GM18909 (cell line): Measurements from ENCODE around the gene BCHE.
"Not testable (repeated sequence)": the region's sequence is repeated elsewhere in the genome, so short reads cannot be mapped to it uniquely, and the experiment has no call there.

ENCODE experiments used
- ATAC-seq: cut with Tn5 transposase; IDR thresholded peaks from one replicate; pipeline ENCODE4 v1.9.1; 2021; ENCODE audit warnings: mild to moderate bottlenecking; ENCODE audit not compliant: unreplicated experiment, poor library complexity

Gene BCHE

DNA sequence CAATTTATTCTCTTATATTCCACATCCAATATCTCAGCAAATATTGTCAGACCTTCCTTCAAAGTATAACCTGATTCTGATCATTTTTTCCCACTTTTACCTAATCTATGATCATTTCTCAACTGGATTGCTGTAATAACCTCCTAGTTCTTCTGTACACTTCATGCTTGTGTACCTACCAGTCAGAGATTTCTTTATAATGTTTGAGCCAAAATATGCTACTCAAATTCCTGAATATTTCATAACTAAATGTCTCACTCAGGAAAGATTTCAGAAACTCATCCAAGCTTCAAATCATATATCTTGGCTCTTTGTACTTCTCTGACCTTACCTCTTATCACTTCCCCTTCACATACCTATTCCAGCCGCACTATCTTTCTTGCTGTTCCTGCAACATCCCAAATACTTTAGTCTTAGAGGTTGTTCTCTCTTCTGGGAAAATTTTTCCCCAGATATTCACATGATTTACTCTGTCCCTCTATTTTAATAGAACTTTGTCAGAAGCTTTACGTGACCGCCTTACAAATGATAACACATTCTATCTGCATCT lies 20.0 kb downstream of the BCHE start:
- ATAC-seq: no peak

DNA sequence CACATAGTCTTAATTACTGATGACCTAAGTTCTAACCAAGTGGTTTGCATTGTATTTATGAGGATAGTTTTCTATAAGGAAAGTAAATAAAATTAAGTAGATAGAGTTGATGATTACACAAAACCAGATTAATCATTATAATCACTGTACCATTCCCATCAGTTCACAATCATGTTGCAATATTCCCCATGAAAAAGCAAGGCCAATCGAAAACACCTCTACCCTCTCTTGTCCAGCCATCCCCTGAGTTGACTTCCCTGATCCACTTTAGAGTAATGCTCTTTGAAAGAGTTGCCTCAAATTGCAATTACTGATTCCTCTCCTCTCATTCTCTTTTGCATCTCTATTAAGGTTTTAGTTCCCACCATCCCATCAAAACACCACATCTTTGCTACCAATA lies 21.0 kb downstream of the BCHE start:
- ATAC-seq: no peak

DNA sequence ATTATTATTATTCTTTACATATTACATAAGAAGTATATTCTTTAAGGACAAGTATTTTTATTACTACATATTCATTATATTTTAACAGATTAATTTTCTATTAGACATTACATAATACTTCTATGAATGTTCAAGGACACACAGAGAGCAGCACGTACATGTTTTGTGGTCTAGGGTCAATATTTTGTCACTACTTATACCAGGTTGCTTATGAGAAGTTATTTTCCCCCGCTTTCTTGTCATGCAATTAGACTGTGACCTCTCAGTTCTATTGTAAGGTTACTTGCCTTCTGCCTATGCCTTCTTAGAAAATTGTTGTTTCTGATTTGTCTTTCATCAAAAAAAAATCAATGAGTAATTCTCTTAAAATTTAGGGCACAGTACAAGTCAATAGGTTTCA lies 21.5 kb downstream of the BCHE start:
- ATAC-seq: no peak

DNA sequence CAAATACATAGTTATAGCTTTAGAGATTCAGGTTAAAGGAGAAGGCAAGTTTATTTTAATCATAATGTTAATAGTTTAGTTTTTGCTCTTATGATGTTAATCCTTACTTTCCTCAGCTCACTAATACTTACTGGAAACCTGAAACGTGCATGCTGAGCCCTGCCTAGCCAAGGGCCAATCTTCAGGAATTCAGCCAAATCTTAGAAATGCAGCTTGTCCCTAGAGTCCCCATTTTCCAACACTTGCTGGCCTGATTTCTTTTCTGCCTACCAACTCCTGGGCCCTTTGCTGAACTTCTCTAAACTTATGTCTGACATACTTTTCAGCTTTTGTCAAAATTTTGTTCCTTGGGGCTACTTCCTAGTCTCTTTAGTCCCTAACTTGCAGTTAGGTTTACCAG lies 22.8 kb downstream of the BCHE start:
- no peak for ATAC-seq

DNA sequence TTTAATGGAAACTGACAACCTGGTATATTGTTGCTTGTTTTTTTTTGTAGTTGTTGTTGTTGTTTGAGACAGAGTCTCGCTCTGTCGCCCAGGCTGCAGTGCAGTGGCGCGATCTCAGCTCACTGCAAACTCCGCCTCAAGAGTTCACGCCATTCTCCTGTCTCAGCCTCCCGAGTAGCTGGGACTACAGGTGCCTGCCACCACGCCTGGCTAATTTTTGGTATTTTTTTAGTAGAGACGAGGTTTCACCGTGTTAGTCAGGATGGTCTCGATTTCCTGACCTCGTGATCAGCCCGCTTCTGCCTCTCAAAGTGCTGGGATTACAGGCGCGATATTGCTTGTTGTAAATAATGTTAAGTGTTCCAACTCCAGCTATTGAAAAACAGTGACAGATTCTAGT lies 29.3 kb downstream of the BCHE start:
- ATAC-seq: not testable (repeated sequence)

DNA sequence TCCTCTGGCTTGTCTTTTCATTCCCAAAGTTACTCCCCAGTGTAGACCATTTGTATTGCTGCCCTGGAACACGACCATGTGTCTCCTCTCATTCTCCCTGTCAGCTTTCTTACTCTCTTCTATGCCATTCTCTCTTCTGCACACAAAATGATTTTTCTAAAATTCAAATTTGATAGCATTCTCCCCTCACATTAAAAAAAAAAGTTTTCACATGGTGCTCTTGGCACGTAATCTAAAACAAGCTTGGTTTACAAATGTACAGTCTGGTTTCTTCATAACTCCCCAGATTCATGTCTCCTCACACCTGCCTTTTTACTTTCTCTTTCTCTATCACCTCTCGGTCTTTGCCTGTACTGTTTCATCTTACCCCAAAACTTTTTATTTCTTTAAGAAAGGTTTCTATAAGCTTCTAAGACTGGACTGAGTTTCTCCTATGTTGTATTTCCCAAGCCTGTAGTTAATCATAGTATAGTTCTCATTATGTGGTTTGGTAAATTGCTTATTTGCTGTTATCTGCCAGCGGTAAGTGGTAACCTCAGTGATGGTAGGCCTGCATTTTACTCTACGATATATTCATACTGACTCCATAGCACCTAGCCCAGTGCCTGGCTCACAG lies 31.2 kb downstream of the BCHE start:
- peak; percentile 76 for ATAC-seq

DNA sequence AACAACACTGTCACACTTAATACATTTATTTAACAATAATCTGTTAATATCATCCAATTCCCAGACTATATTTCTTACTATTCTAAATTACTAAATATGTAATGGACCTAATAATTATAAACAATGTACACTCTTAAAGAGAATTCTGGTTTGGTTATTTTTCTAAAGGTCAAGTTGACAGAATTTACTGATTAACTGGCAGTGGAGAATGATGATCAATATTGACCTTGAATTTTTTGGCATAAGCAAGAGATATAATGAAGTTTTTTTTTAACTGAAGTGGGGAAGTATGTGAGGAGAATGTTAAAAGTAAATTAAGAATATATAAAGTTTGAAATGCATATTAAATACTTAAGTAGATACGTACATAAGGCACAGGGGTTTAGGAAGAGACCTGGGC lies 33.8 kb downstream of the BCHE start:
- ATAC-seq: no peak

DNA sequence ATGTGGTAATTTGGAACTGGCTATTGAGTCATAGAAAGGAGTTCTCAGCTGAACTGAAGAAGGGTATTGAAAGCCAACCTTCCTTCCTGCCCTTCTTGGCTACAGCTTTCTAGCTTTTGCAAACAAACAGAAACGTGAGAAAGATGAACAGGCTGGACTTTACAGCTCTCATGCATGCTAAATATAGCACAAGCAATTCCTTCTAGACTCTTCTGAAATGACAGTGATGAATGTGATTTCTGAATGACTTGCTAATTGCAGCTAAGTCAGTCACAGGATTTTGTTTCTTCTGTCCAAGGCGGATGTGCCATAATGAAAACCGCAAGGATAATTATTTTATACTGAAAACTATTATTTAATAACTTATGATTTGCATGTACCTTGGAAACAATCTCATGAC lies 36.3 kb downstream of the BCHE start:
- ATAC-seq: no peak

DNA sequence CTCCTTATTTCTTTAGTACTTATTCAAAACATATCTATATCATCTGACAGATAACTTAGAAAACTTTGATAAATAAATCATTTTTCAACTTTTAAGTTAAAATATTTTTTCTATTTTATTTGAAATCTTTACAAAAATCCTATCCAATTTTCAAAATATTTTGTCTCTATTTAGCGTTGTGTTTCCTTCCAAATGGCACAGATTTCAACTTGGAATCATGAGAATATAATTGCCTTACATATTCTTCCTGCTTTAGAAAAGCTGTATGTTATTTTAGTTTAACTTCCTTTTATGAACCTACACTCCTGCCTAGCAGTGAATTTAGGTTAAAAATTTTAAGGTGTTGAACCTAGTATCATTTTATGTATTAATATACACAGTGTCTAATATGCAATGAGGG lies 38.2 kb downstream of the BCHE start:
- no peak for ATAC-seq

DNA sequence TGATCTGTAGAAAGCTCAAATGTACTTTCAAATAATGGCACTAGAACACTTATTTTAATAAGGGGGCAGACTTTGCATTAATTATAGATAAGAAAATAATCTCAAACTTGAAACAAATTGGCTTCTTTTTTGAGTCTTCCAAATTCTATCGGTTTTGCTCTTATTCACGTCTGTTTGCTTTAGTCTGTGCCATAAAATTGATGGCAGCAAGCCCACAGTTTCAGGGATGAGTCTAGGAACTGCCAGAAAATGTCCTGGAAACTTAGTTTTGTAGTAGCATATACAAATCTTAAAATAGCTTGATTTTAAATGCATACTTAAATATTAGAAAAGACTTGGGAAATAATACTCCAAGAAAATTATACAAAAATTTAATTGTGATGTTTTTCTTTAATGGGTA lies 39.7 kb downstream of the BCHE start:
- no peak for ATAC-seq

DNA sequence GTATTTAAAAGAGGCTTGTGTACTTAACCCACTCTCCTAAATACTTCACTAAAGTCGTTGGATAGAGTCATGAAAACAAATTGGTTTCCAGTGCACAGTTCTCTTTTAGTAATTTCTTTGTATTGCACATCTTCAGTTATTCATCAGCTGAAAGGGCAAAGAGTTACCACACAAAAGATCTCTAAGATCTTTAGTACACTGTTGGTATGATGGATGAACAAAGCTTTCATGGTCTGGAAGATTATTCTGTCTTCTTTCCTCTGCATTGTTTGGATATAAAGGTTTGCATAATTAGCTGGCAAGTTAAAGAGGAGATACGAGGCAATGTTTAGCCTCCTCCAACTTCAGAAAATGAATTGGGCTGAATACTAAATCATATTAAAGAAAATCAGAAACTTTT lies 40.5 kb downstream of the BCHE start:
- ATAC-seq: no peak

DNA sequence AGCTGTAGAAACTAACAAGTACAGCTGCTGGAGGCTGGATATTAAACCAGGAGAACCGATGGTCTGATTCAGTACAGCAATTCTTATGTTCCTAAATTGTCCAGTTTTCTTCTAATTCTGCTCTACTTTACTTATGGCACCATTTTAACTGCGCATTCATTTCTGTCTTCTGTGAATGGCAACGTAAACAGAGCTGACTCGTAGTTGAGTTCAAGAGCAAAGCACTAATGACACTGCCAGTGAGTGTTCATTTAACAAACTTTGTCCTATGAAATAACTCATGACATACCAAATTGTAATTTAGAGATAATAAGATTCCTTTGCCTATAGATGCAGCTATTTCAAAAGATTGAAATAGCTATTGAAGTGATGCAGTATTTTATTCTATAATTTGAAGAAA lies 48.7 kb downstream of the BCHE start:
- ATAC-seq: no peak

DNA sequence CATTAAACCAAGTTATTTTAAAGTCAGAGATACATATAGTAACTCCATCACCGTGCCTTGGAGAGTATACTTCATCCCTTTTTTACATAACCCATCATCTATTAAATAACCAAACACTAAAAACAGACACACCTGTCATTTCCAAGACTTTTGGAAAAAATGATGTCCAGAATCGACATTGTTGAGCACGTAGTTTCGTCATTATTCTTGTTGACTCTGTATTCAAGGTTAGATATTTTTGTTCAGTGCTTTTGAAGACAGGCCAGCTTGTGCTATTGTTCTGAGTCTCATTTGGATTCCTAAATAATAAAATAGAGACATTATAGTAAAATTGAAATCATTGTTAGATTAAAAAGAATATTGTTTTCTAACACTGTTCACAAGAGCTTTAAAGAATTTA lies 51.2 kb downstream of the BCHE start:
- ATAC-seq: no peak

DNA sequence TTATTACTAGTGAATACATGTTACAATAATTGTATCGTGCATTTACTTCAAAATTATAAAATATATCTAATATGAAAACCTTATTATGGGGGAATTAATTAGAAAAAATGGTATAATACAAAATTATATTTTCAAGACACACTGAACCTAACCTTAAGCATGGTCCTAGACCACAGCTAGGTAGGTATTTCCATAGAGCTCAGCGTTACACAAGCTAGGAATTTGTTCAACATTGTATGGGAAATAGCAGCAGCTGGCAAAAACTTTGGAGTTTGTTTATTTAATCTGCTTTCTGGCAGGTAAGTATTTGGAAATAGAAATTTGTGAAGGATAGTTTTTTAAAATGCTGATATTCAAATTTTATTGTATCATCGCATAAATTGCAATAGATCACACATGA lies 52.9 kb downstream of the BCHE start:
- no peak for ATAC-seq

DNA sequence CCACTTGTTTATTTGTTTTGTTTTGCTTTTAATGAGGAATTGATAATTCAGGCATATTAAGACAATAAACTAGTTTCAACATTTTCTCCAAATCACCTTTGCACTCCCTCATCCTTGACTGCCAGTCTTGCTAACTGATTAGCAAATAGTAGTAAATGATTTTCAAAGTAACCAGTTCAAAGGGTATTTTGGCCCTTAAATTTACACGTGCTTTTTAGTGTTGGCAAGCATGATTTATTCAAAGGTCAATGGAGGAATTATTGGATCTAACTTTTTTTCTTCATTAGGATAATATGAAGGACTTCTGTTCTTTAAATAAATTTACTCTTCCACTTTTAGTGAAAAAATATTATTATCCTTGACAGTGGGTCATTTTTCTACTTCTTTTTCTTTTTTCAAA lies 53.8 kb downstream of the BCHE start:
- no peak for ATAC-seq

DNA sequence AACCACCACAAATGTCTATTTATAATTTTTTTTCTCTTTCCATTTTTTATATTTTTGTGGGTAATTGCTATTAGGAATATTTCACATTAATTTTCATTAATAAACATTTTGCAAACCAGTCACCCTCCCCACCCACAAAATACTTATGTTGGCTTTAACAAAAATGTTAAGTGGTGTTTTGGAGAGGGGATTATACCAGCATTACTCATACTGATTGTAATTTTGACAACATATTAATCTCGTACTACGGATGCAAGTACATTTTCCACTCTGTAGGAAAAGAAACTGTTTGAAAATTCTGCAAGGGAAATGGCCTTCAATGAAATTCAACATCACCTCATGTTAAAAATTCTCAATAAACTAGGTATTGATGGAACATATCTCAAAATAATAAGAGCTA lies 58.3 kb downstream of the BCHE start:
- no peak for ATAC-seq

DNA sequence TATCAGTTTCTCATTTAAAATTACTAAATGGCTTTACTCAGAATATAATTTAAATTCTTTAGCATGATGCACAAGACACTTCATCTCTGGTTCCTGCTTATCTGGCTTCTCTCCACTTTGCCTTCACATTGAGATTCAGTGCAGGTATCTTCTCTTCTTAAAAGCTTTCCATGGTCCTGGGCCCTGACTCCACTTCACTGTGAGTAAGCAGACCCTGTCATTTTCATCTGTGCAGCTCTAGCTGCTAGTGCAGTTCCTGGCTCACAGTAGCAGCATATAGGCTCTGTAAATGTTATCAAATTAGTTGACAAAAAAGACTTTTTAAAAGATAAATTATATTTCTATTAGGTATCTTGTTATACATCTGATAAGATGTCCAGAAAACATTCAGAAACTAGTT lies 58.8 kb downstream of the BCHE start:
- no peak for ATAC-seq

DNA sequence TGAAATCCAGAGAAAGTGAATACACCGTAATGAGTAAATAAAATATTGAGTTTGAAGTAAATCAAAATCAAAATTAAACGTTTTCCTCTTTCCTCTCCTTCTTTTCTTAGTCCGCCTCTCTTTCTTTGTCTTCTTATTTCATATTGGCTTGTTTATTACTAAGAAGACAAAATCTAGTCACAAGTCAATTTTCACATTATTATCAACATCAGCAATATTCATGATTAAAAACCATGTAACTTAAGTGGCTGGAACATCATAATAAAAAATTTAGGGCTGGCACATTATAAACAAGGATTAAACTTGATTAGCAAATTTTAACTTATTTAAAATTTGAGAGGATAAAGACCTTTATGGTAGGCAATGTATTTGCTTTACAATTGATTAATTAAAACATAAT lies 61.4 kb downstream of the BCHE start:
- ATAC-seq: no peak

DNA sequence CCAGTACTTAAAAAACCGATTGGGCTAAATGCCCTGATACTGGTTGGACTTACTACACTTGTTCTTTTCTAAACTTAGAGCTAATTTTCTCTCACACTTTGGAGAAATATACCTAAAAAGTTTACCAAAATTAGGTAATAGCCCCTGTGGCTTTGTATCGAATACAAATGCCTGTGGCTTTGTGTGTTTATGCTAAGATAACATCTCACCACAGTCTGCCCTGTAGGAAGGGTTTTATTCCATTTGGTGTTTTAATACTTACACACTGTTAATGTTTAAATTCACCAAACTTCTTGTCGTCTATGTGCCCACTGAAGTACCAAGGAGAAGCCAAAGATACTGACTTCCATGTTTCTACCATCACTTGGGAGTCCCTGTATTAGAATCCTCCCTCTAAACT lies 66.4 kb downstream of the BCHE start:
- no peak for ATAC-seq

DNA sequence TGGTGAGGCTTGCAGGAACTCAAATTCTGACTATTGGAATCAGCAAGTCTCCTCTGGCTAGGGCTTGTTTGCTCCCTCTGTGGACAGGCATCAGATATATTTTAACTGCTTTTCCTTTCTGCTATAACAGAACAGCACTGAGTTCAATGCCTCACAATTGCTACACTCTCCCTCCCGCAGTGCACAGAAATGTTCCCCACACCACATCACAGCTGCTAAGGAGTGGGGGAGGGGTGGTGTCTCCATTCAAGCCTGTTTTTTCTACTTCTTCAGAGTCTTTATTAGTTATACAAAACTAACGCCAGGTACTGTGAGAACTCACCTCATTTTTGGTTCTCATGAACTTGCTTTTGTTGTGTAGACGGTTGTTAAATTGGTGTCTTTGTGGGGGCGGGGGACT lies 68.5 kb downstream of the BCHE start:
- ATAC-seq: no peak

DNA sequence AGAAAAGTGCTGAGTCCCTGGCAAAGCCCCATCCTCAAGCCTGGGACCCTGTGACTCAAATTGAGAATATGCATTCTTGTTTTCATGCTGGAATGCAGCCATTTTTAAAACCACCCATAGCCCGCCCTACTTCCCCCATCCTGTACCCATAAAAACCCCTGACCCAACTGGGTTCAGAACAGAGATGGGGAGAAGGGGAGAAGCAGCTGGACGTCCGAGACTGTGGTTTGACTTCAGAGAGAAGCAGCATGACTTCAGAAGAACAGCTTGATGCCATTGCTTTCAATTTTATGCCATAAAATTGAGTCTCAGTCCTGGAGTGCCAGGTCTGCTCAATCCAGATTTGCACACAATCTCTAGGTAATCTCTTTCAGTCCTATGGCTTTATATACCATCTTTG lies 78.2 kb downstream of the BCHE start:
- no peak for ATAC-seq

DNA sequence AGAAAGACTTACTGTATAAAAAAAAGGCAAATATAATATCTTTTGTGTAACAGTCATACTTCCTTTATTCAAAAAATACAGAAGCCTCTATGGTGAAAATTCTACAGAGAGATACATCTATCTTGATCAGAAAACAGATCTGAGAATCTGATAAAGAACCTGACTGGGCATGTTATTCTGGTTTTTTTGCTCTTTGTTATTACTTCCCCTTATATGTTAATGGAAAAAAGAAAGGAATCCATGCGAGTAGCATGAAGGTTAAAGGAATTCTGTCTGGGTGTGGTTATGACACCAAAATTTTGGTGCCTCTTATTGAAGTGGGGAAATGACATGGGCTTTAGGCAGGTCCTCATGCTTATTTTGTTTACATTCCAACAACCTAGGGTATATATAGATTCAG lies 81.7 kb downstream of the BCHE start:
- ATAC-seq: no peak
